A673 (cell line): ENCODE results near the gene NRSN1.

Experiments
- CTCF ChIP-seq: fragments of 300-800, 200-600 bp; sonication (generic); conservative IDR thresholded peaks from 2 replicates; pipeline ENCODE4 v1.5.1; 2017; ENCODE audit warnings: low read depth, mild to moderate bottlenecking, antibody characterized with exemption, low read length, moderate library complexity, mixed read lengths
- EZH2 ChIP-seq: fragments of 200-600 bp; sonication (generic); IDR thresholded peaks from 2 replicates; pipeline ENCODE4 v1.6.1; 2017; ENCODE audit warnings: borderline replicate concordance, low read depth, mild to moderate bottlenecking, mixed read lengths, antibody characterized with exemption, low read length; ENCODE audit not compliant: poor library complexity, severe bottlenecking

GRCh38 chr6:24110417-24110816 is 15.6 kb upstream of the NRSN1 start:
- no peak for TF ChIP-seq CTCF
- TF ChIP-seq EZH2: no peak
